Glomerular visceral epithelial cell (primary cell): ENCODE data around the gene NEO1.
"Not testable (repeated sequence)": the region's sequence is repeated elsewhere in the genome, so short reads cannot be mapped to it uniquely, and the experiment has no call there.

Experiments used
- DNase-seq: peaks from one replicate; pipeline ENCODE4 v3.0.0-alpha.2; 2016; ENCODE audit errors: extremely low spot score

The NEO1 gene

DNA sequence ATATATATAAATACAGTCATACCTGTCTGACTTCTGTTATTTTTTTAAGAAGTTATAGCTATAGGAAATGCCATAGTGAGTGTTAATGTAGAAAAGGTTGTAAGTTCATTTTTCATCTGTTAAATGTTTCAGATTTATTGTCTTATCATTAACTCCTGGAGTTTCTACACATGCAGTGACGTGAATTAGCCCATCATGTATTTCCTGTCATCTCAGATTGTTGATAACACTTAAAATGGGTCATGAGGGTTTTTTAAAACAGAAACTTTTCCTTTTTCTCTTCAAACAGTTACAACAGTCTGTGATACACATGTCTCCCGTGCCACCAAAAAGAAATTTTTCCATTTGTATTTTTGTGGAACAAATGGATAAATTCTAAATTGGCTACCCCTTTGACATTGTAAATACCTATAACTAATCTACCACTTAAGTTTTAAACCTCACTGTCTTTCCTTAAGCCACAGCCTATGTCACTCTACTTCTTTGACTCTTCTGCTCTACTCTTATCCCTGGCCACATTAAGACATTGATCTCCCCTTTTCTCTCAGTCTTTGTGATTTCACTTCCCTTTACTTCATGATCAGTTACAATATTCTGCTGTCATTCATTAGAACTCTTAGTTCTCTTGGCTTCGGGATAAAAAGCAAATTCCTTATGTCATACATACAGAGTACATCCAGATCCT is 89.1 kb downstream of the NEO1 start:
- no peak for DNase-seq

DNA sequence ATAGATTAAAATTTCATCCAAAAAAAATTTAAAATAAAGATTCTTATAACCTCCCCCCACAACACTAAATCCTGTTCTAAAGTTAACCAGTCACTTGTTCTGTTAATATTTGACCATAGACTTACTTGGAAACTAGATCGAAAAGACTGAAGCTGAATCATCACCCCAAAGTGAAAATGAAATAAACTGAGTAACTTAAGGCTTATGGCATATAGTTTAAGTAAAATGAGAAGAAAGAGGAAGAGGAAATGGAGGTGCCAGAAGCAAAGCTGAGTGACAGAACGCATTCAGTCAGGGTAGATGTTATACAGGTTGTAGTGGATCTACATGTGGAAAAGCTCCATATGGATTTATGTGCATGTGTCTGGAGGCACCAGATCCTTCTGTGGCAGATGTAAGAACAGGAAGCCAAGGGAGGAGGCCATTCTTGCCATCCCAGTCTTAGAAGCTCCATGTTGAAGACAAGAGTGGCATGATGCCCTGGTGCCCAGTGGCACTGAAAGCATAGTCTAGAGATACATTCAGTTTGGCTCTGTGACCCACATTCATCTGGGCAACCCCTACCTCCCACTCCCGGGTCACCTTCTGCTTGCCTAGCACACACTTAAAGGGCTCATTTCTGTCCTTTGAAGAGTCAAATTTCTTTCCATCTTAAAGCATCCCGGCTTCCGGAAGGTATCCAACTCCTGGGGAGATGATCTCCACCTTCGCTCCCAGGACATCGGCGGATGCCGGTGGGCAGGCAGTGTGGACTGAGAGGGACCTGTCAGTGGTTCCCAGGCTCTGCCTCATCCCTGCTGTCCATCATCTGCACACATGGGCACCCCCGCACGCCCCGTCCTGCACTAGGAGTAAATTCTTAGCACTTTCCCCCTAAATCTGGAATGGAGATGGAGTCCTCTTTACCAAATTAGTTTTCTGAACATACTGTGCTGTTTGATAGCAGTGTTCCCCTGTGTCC is 90.8 kb downstream of the NEO1 start:
- DNase-seq = peak; percentile 58

DNA sequence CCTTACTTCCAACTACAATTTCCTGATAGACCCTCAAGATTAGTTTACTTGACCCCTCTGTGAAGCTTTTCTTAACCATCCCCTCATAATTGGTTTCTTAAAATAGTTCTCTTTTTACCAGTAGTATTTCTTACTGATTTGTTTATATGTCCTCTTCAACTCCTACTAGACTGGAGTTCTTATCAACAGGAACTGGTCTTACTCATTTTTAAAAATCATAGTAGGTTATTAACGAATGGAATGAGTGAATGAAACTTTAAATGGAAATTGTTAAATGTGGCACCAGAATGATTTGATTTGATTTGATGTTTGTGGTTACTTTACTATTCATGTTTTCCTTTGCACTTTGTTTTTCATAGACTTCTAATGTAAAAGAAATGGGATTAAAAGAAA is 91.5 kb downstream of the NEO1 start:
- DNase-seq = no peak

DNA sequence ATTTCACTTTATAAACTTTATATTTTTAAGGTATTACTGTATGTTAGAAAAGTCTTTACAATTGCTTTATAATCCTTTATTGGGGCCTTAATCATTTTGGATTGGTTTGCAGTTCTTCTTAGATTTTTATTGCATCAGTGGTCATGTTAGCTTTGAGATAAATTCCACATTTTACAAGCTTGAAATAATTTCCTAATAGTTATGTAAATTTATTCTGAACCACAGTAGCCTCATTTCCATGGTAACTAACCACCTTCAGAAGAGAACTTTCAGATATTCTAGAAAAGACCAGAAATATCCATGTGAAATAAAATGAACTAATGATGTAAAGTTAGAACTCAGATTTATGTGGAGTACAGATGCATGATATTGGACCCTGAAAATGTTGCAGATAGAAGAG is 94.2 kb downstream of the NEO1 start:
- DNase-seq = no peak

DNA sequence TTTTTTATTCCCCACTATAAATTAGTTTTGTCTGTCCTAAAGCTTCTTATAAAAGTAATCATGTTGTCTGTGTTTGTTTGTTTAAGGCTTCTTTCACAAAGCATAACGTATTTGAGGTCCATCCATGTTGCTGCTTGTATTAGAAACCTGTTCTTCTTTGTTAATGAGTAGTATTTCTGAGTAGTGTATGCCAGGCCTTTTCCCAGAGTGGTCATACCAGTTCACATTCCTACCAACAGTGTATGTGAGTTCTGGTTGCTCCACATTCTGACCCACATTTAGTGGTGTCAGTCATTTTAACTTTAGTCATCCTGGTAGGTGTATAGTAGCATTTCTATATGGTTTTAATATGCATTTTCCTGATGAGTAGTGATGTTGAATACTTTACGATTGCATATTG is 98.6 kb downstream of the NEO1 start:
- no peak for DNase-seq

DNA sequence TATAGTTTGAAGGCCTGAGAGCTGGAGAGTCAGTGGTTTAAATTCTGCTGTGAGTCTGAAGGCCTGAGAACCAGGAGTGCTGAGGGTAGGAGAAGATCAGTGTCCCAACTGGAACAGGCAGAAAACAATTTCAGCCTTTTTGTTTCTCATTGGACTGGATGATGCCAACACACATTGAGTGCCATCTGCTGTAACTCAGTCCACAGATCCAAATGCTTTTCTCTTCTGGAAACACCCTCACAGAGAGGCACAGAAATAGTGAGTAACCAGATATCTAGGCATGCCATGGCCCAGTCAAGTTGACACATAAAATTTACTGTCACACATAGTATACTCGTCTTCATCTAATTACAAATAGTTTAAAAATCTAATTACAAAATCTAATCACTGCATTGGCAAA is 100.8 kb downstream of the NEO1 start:
- no peak for DNase-seq

DNA sequence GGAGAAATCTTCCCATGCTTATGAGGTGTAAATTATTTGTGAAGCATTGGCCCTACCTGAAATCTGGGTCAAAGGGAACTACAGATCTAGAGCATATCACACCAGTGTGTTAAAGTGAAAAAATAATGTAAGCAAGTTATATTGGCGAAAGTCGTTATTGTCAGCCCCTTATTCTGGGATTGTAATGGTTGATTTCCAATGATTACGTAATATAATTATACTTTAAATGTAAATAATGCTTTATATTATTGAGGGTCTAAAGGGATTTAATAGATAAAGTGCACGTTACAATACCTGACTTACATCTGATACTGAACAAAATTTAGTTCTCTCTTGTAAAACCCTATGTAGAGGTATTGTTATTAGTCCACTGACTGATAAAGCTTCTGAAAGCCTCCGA is 101.2 kb downstream of the NEO1 start:
- DNase-seq = no peak

DNA sequence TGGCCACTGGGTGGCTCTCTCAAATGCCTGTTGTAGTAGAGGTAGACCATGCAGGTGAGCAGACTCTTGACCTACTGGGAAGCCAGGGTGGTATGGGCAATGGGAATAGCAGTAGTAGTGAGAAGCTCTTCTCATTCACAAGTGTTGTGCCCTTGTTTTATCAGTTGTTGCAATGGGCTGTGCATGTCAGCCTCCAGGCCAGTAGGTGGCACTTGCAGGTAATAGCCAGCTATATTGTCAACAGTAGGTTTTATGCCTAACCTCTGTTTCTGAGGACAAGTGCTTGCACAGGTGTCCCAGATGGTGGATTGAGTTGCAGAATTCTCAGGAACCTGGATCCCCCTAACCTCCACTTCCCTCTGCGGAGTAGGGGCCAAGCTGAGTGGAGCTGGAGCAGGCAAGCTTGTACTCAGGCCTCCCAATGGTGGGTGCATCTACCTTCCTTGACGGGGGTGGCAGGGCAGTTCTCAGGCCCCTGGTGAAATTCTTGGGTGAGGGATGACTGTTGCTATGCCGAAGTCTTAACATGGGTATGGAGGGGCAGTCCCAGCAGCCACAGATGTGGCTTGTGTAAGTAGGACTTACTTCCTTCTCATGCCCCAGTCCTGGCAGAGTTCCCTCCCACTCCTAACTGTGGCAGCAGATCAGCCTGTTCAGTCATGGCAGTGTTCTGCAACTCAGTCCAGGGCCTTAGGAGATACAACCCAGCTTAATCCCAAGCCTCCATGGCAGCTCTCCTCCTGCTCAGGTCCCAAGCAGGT is 104.3 kb downstream of the NEO1 start:
- DNase-seq = no peak

DNA sequence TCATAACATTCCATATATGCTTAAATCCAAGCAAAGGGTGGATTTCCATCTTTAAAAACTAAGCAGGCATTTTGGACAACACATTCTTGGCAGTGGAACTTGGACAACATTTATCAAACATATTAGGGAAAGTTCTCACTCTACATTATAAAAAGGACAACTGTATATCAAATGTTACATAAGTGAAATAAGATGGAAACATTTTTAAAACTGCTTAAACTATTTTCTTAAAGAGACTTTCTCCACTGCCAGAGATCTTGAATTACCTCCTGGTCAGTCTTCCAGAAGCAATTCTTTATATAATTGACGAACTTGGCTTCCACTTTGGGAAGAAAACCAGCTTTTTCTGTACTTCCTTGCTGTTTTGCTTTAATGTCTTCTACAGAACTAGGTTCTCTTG is 109.3 kb downstream of the NEO1 start:
- no peak for DNase-seq

DNA sequence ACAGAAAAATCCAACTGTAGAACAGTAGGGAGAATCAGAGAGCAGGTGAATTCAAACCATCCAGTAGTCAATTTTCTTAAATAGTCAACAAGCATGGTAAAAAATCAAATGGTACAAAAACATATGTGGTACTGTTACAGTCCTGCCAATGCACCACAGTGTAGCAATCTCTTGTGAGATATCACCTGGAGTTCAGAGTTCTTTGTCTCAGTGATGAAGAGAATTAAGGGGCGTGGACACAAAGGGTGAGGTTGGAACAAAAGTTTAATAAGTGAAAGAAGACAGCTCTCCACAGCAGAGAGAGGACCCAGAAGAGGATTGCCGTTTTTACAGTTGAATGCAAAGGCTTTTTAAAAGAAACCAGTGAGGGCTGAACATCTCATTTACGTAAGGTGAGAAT is 113.2 kb downstream of the NEO1 start:
- no peak for DNase-seq

DNA sequence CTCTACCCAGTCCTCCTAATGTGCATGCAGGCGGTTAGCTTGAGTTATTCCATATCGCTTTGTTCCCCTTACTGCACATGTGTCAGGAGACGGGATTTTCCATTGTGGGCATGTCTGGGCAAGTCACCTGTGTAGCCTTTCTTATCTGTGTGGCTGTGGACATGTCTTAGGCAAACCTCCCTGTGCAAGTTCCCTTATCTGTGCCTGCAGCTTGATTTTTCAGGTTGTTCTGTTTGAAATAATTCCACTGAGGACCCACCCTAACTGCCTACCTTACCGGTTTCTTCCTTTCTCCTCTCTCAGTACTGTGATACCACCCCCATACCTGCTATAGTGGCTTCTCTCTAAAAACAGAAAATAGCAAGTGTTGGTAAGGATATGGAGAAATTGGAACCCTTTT is 113.6 kb downstream of the NEO1 start:
- no peak for DNase-seq

DNA sequence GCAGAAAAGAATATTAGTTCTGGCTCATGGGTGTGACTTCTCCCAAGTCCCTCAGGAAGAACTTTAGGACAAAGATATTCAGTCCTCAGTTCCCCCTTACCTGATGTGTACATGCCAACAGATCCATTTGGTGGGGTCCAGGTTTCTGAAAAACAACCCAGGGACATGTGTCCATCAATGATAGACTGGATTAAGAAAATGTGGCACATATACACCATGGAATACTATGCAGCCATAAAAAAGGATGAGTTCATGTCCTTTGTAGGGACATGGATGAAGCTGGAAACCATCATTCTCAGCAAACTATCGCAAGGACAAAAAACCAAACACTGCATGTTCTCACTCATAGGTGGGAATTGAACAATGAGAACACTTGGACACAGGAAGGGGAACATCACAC is 114.4 kb downstream of the NEO1 start:
- not testable (repeated sequence) for DNase-seq

DNA sequence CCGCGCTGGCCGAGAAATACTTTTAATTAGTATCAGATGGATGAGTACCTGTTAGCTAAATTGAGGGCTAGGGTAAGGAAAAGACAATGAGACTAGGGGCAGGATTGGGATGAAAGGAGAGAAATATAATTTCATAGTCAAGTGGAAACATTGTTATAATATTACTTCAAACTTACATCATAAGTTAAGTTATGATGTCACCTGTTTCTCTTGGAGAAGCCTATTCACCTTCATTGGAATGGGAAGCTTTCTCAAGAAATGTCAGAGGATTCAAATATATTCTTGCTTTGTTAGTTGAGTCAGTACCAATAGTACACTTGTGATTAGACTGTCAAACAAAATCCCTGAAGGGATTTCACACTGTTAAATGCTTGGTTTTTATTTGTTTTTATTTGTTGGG is 116.2 kb downstream of the NEO1 start:
- no peak for DNase-seq

DNA sequence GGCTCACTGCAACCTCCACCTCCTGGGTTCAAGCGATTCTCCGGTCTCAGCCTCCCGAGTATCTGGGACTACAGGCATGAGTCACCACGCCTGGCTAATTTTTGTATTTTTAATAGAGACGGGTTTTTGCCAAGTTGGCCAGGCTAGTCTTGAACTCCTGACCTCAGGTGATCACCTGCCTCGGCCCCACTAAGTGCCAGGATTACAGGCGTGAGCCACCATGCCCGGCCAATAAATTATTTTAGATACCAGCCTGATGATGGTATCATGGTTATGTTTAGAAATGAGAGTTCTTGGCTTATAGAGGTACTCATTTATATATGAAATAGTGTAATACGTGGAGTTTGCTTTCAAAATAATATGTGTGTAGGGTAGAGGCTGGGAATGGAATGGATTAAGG is 119.4 kb downstream of the NEO1 start:
- DNase-seq = no peak

DNA sequence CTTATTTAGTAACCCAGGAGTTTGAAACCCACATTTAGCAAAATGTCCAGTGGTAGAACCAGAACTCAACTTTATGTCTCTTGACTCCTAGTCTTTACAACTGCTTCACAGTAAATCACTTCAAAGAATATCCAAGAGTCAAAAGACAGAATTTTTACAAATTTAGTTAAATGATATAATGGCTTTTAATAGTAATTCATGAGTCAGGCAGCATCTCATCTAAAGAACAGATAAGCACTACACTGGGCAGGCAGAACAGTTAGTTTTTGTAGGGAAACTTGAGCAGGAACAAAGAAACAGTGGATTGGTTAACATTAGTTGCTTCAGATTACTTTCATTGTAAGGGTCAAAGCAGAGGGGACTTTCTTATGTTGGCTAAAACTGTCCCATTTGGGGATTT is 120.2 kb downstream of the NEO1 start:
- DNase-seq = no peak

DNA sequence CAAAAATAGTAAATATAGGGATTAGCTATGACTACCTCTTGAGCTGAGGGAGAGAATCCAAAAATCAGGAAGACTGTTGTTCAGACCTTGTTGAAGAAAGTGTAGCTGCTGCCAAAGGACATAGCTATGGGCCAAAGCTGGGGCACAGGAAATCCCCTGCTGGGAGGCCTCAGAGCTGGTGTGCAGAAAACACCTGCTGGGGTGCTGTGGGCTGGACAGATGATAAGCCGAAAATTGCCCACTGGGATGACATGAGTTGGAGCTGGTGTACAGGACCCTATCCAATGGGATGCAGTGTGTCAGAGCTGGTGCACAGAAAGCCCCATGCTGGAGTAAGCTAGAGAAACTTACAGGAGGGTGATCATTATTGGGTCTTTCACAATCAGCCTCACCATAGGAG is 121.9 kb downstream of the NEO1 start:
- no peak for DNase-seq

DNA sequence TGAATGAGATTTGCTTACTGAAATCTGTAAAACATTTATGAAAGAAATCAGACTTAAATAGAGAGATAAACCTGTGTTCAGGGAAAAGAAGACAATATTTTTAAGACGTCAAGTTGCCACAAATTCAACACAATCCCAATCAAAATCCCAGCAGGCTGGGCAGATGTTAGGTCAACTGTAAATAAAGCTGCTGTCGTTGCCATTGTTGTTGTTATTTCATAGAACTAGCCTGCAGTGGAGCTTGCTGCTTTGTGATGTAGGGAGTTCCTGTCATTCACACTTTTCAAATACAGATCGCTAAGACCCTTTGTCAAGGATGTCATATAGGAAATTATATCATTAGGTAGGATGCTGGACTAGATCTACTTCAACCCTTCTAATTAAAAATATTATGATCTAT is 123.1 kb downstream of the NEO1 start:
- DNase-seq = no peak

DNA sequence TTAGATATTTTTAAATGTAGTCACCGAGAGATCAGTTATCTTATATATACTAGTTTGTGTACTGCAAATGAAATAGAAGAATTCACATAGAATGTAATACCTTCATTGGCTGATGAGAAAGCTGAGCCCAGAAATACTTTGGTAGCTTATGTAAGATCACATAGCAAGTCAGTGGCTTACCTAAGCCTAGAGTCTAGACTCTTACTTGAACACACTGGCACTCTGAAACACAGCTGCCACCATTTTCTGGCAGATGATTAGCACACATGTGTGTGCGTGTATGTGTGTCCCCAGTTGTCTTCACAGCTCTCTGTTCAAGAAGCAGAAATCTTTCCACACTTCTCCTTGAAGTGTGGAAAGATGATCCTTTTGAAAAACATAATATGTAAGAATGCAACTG is 124.3 kb downstream of the NEO1 start:
- DNase-seq = no peak

DNA sequence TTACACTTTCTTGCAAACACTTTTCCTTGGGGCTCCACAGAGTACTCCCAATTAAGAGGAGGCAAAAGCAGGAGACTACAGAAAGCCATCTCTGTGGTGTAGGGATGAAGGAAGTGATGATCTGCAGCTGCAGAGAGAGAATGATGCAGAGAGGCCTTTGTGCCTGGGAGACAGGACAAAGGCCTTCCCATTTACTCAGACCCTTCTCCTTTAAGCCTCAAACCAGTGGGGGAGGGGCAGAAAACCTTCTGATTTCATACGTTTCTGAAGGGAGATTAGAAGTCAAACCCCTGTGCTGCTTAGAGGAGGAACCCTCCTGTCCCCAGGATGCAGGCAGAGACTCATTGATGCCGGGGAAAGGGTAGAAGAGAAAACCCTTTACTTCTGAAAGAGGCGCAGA is 130.8 kb downstream of the NEO1 start:
- DNase-seq = no peak

DNA sequence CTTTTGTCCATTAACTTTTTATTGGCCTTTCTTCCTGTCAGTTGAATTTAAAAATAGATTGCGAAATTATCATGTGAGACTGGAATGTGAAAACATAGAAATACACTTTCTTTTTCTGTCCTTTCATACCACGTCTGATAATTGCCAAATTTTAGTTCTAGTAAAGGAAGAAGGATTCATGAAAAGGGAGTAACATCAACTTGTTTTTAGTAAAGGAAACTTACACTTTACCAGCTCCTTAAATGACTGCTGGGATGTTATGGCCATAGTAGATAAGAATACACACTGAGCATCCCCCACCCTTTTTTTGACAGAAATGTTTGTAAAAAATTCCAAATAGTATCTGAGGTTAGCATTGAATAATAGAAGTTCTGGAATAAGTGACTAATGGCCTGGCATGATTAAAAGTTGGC is 137.9 kb downstream of the NEO1 start:
- DNase-seq = no peak

DNA sequence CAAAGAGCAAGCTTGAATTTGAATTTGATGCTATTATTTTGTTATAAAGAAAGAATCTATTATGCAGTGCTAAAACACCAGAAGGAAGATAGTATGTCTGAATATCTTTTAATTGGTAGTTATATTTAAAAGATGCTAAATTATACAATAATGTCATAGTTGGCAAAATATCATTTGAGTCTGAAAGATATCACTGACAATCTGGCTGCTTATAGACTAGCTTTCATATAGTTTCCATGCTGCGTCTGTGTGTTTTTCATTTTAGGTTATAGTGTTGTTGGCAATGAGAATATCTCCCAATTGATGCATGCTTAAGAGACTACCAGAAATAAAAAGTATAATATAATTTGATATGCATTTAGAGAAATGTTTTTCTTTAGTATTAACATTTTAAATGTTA is 142.9 kb downstream of the NEO1 start:
- no peak for DNase-seq

DNA sequence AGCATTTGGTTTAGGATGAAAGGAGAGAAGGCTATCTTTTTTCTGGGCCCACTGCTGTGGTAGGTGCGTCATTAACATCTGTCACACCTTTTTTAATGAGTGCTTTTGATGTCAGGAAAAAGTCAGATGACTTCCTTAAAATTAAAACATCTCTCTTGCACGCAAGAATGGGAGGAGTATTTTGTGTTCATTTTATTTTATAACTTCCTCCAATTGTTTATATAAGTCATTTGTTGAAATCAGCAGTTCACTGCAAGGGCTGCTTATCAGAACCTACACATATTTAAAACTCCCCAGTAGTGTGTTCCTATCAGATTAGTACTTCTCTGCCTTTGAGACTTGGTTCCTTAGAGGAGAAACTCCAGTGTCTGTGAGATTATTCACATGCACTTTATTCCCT is 143.8 kb downstream of the NEO1 start:
- no peak for DNase-seq

DNA sequence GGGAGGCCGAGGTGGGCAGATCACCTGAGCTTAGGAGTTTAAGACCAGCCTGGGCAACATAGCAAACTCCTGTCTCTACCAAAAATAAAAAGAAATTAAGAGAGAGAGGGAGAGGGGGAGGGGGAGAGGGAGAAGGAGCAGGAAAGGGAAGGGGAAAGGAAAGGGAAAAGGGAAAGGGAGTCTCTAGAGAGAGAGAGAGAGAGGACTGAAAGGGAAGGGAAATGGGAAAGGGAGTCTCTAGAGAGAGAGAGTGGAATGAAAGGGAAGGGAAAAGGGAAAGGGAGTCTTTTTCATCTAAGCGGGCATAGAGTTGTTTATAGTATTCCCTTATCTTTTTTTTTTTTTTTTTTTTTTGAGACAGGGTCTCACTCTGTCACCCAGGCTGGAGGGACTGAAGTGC is 148.1 kb downstream of the NEO1 start:
- DNase-seq = no peak
